HS-27A (cell line): ENCODE data around the gene SLC26A11.
"Not testable (repeated sequence)": the region's sequence is repeated elsewhere in the genome, so short reads cannot be mapped to it uniquely, and the experiment has no call there.

Experiments
- DNase-seq: peaks from one replicate; pipeline ENCODE4 v3.0.0-alpha.2; 2012; ENCODE audit warnings: low read depth, missing footprints

SLC26A11 gene

DNA sequence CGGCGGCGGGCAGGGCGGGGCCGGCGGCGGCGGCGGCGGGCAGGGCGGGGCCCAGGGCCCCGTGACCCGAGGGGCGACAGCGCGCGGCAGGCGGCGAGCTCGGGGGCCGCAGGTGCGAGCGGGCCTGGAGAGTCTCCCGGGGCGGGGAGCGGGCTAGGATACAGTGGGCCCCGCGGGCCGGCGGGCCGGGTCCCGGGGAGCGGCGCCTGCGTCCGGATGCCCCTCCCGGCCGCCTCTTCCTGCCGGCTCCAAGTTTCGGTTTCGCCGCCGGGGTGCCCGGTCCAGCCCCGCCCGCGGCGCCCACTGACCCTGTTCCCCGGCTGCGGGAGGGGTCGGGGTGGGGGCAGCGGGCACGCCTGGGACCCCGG, 40.5 kb downstream of the SLC26A11 start, which contains the start of gene RNF213:
Gene RNF213, plus strand, starts transcription at position 62 of the 368 bp plus-strand sequence. CDS start 2,830 bp downstream, outside the sequence.
- no peak for DNase-seq

DNA sequence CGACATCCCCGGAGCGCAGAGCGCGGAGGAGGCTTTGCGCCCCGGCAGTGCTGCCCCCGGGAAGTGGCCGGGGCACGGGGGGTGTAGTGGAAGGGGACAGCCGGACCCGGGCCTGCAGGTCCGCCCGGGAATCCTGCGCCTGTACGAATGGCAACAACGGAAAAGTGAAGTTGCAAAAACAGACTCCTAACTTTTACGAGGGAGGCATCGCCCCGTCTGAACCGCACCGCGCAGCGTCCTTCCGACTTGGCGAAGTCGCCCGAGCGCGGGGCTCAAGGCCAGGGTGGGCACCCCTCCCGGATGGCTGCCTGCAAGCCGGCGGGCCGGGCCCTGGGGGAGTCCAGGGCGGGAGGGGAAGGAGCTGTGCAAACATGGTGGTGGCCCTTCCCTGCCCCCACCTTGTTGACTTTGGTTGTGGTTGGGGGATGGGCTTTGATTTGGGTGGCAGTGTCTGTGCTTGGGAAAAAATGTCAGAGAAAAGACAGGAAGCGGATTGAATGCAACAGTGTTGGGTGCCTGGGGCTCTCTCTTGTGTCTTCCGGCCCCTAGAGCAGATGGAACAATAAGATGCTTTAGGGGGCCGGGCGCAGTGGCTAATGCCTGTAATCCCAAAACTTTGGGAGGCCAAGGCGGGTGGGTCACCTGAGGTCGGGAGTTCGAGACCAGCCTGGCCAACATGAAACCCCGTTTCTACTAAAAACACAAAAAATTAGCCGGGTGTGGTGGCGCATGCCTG, 41.1 kb downstream of the SLC26A11 start:
- no peak for DNase-seq

DNA sequence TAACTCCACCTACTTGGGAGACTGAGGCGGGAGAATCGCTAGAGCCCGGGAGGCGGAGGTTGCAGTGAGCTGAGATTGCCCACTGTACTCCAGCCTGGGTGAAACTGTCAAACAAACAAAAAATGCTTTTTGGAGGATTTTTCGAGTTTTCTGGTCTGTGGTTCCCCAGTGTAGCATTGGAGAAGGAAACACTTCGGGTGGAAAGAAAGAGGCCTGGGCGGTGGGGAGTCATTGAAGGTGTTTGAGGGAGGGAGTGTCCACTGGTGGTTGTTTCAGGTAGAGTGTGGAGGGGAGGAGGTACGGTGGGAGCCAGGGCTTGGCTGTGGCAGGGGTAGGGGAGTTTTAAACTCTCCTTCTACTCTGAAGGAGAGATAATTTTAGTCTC, 41.7 kb downstream of the SLC26A11 start:
- no peak for DNase-seq

DNA sequence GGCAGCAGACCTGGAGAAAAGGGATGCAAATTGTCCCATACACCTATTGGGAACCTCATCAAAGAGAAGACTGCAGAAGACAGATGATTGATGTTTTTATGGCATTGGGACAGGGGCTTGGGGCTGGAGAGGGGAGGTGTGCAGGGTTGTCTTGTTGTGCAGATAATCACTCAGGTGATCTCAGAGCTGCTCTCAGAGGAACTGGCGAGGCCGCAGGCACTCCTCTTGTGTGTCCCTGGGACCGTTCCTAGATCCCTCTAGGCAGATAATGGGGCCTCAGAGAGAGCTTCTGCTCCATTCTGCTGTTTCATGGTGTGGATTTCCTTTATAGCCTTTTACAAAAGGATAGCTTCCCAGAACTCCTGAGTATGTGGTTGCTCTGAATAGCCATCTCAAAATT, 42.1 kb downstream of the SLC26A11 start:
- DNase-seq, result no peak

DNA sequence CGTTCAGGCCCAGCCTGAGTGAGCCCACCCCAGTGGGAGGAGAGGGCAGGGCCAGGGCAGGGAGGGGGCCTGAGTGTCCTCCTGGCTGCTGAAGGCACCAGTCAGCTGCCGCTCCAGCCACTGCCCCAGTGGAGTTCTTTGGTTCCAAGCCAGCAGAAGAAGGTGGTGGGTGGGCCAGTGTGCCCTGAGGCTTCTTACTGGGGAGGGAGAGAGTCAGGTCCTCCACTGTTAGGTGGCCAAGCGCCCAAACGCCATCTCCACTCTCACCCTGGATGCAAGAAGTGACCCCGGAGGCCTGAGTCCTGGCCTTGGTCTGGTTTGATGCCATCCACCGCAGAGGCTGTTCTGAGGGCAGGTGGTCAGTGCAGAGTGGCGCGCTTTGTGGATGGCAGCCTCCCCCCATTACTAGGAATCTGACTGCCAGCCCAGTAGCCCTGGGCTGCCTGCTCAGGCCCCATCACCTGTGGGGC, 42.6 kb downstream of the SLC26A11 start:
- DNase-seq, result no peak

DNA sequence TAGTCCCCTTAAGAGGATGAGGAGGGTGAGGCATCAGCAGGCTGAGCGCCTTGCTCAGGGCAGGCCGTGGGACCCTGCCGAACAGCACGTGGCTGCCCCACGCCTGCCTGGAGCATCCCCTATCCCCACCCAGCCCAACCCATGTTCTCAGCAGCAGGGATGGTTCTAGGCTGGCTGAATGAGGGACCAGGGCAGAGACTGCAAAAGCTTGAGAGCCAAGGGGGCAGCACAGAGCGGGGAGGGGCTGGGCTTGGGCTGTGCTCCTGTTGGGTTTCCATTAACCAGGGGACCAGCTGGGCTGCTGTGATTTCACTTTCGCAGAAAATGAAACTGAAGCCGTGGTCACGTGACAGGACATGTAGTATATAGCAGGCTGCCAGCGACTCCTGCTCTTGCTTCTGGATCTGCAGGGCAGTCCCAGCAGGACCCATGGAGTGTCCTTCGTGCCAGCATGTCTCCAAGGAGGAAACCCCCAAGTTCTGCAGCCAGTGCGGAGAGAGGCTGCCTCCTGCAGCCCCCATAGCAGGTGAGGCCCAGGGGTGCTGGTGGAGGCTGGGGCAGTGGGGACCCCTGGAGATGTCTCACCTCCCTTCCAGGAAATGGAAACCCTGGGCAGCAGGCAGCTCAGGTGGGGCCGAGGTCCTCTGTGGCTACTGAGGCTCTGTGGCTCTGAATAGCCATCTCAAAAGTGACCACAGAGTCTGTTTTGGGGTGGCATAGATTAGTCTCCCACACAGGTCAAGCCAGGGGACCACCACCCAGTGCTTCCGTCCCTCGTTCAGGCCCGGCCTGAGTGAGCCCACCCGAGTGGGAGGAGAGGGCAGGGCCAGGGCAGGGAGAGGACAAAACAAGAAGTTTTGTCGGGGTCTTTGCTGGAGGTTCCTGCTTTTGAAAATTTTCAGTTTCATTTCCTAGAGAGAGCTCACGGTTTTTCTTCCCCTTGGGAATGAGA, 43.3 kb downstream of the SLC26A11 start:
- DNase-seq, result no peak

DNA sequence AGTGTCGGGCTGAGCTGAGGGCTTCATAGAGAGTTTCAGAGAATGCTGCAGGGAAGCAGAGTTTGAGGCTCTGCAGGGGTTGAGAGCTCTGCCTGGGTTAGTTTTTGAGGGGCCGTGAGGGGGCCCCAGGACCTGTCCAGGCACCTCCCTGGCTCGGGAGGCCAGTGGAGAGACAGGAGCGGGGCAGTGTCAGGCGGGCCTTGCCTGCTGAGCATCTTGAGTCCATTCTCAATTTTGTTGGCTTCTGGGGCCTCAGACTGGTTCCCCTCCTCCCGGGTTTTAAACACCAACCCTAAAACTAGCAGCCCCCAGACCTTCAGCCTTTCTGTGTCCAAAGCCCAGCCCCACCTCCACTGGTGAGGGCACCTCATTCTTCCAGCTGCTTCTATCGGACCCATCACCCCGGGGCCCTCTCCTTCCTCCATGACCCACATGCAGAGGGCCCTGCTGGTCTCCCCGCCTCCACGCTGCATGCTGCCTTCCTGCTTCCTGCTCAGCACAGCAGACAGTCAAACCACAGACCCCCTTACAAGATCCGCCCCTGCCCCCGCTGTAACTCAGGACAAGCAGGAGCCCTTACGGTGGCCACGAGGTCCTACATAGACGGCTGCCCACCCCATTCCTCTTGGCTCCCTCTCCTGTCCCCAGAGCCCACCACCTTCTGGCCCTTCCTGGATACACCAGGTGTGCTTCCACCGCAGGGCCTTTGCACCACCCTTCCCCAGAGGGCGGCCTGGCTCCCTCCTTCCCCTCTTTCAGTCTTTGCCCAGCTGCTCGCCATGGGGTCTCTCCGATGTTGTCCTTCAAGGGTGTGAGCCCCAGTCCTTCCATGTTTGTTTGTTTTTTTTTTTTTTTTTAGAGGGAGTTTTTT, 44.2 kb downstream of the SLC26A11 start:
- DNase-seq, result no peak

DNA sequence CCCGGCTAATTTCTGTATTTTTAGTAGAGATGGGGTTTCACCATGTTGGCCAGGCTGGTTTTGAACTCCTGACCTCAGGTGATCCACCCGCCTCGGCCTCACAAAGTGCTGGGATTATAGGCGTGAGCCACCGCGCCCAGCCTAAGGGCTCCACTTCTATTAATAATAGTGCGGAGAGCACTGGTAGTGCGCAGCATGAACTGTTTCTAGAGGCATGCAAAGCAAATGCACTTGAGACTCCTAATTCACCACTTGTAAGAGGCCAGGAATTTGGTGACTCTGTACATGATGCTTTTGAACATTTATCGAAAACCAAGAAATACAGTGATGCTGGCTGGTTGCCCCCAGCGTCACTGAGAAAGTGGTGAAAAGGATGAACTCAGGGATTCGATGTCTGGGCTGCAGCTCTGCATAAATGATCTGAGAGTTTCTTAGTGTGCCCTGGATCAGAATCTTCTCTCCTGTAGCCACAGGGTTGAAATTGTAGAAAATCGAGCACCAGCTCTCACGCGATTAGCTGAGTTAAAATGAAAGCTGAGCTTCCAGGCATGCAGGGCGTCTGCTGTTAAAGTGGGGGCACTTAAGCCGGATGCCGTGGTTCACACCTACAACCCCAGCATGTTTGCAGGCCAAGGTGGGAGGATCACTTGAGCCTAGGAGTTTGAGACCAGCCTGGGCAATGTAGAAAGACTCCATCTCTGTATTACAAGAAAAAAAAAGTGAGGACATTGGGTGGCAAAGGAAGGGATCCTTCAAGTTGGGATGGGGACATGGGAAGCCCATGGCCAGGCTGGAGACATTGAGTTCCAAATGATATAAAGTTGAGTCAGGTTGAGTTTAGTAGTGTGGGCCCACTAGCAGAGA, 45.2 kb downstream of the SLC26A11 start:
- no peak for DNase-seq

DNA sequence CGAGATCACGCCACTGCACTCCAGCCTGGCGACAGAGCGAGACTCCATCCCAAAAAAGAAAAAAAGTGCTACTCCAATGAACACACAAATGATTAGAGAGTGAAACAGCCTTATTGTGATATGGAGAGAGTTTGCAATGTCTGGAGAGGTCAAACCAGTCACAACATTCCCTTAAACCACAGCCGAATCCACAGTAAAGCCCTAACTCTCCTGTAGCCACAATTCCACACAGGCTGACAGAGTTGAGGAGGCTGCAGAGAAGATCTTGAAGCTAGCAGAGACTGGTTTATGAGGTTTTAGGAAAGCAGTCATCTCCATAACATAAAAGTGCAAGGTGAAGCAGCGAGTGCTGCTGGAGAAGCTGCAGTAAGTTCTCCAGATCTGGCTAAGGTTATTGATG, 47.2 kb downstream of the SLC26A11 start:
- DNase-seq, result no peak

DNA sequence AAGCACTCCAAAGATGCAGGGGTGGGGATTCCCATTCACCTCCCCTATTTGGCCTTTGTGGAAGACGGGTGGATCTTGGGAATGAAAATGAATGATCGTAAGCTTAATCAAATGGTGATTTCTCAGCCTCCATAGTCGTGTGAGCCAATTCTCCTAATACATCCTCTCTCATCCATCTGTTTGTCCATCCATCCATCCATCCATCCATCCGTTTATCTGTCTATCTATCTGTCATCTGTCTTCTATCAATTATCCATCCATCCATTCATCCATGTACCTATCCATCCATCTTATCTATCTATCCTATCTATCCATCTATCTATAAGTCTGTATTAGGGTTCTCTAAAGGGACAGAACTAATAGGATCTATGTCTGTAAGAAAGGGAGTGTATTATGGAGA, 48.2 kb downstream of the SLC26A11 start:
- no peak for DNase-seq

DNA sequence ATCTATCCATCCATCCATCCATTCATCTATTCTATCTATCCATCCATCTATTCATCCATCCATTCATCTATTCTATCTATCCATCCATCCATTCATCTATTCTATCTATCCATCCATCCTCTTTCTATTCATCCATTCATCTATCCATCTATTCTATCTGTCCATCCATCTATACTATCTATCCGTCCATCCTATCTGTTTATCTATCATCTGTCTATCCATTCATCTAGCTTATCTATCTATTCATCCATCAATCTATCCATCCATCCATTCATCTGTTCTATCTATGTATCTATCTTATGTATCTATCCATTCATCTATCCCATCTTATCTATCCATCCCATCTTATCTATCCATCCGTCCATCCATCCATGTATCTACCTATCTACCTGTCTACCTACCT, 49.2 kb downstream of the SLC26A11 start:
- no peak for DNase-seq

DNA sequence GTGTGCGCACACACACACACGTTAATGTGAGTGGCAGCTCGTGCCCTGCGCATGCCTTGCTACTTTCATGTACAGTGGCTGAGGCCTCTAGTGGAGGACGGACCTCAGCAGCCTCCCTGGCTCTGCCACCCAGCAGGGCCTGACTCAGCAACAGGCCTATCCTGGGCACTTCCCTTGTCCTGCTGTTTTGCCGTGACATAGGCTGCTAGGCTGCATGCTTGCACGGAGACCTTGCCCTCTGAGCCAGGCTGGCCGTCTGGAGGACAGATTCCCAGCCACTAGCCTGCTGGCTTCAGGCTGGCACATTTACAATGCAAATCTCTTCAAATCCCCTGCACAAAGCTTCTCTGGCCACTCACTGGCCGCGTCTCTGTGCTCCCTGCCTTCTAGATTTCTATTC, 49.9 kb downstream of the SLC26A11 start:
- DNase-seq, result no peak

DNA sequence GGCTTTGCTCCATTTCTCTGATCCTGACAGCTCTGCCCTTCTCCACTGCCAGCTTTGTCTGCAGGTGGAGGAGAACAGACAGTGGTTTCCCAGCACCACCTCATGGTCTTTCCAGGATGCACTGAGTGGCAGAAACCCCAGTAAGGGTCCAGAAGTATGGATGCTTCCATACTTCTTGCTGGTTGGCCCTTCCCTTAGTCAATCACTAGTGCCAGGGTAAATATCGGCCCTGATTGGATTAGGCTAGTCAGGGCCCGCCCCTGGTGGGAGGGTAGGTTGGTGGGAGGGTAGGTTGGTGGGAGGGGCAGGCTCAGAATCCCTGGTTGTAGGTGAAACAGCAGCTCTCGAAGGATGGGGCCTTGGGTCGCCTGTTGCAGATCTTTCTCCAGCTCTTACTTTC, 50.6 kb downstream of the SLC26A11 start:
- no peak for DNase-seq

DNA sequence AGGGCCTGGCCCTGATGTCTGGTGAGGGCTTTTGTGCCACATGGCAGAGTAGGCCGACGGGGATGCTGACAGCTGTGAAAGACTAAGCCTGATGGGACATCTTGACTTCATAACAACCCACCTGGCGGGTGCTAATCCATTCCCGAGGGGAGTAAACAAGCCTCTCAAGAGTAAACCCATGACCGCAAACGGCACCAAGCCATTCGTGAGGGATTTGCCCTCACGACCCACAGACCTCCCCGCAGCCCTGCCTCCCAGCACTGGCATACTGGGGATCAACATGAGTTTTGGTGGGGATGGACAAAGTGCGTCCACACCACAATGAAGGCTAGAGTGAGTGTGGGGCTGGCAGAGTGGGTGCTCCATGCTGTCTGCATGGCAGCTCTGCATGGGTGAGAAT, 52.1 kb downstream of the SLC26A11 start:
- DNase-seq, result no peak

DNA sequence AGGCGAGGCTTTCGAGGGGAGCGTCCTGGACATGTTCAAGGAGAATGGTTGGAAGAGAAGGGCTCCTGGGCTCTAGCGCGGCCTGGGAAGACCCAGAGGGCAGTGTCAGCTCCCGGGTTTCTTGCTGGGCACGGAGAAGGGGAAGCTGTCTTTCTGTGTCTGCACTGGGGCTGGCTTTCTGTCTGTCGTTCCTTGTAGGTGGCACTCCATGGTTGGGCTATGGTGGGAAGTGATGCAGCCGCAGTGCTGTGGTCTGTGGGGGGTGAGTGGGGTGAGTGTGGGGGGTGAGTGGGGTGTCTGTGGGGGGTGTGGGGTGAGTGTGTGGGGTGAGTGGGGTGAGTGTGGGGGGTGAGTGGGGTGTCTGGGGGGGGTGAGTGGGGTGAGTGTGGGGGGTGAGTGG, 54.1 kb downstream of the SLC26A11 start:
- DNase-seq, result no peak

DNA sequence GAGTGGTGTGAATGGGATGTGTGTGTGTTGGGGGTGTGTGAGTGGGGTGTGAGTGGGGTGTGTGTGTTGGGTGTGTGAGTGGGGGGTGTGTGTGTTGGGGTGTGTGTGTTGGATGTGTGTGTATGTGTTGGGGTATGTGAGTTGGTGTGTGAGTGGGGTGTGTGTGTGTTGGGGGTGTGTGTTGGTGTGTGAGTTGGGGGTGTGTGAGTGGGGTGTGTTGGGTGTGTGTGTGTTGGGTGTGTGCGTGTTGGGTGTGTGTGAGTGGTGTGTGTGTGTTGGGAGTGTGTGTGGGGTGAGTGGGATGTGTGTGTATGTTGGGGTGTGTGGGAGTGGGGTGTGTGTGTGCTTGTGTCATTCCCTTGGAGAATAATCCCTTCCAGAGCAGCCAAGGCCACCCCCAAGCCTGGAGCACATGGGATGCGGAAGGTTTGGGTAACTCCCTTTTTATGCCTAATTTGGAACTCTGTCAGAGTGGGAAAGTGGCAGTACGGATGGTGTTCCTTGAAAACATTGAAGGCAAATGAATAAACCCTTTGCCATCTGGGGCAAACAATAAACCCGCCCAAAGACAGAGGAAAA, 54.7 kb downstream of the SLC26A11 start:
- no peak for DNase-seq

DNA sequence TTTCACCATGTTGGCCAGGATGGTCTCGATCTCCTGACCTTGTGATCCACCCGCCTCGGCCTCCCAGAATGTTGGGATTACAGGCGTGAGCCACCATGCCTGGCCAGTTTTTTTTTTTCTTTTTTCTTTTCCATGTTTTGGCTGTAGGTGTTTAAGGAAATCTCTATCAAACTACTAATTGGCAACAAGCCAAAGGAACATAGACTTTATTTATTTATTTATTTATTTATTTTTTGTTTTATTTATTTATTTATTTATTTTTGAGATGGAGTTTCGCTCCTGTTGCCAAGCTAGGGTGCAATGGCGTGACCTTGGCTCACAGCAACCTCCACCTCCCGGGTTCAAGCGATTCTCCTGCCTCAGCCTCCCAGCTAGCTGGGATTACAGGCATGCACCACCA, 55.6 kb downstream of the SLC26A11 start:
- not testable (repeated sequence) for DNase-seq

DNA sequence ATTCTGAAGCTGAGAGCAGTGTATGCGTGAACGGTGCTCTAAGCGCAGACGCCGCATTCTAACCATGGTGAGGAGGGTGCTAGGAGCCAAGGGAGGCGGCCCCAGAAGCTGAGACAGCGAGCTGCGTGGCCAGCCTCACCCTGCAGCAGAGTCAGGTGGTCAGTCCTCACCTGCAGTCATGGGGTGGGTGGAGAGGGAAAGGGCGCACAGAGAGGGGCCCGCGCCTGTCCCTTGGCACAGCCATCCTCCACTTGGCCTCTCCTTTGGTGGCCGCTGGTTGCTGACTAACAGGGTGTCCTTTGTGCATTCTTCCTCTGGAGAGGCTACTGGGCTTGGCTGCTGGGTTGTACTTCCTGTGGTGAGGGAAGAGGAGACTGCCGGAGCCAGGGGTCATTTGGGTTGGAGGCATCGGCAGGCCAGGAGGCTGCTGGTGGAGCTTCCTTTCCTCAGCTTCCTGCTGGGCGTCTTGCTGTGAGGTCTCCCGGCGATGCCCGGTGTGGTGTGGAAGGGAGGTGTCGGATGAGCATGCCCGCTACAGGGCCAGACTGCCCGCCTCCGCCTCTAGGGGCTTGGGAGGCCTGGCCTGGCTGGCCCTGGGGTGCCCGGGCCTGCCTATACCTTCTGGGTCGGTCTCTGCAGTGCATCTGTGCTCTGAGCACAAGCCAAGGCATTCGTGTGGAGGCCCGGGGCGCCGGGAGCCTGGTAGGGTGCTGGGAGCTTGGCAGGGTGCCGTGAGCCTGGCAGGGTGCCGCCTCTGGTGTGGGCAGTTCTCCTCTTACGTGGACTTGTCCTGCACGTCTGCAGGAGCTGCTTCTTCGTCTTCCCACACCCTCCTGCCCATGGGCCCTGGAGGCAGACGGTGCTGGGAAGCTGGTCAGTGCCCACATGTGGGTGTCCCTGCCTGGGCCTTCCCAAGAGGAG, 57.8 kb downstream of the SLC26A11 start:
- no peak for DNase-seq

DNA sequence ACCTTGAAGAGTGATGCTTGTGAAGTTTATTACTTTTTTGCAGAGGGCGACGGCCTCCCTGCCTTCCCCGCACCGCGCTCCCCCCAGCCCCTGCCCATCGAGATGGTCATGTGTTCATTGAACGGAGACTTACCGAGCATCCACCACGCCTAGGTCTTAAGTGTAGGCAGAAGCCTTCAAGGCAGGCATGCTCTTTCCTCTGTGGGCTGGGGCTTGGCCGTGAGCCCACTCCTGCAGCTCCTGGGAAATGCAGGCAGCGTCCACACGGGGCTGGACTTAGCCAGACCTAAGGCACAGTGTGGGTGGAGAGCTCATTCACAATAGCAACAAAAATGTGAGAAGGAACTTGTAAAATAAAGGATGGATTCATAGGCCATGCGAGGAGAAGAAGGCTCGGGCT, 59.7 kb downstream of the SLC26A11 start:
- DNase-seq, result no peak

DNA sequence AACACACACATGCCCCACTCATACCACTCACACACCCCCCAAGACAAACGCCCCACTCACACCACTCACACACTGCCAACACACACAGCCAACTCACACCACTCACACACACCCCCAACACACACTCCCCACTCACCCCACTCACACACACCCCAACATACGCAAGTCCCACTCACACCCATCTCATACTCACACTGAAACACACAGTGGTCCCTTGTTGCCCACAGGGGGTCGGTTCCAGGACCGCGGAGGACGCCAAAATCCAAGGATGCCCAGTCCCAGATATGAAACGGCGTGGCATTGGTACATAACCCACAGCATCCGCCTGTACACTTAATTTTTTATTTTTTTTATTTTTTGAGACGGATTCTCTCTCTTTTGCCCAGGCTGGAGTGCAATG, 61.3 kb downstream of the SLC26A11 start:
- no peak for DNase-seq
